Left renal pelvis (tissue), 4 donors: ENCODE measurements around the gene GRID1. TPM values are rescaled to one million over a fixed set of nuclear protein-coding genes. Genes with fewer than 3 reads are reported as not detected.
"Not testable (repeated sequence)": the region's sequence is repeated elsewhere in the genome, so short reads cannot be mapped to it uniquely, and the experiment has no call there.

Source experiments
- DNase-seq, 4 donors: peaks; one replicate each; pipeline ENCODE4 v3.0.0-alpha.2; 2013; ENCODE audit warnings: low read depth in 4 of 4, low spot score in 3 of 4
- polyA plus RNA-seq, 4 donors: library from polyadenylated mRNA; unstranded; fragments of 120-200 nt; gene quantifications; one replicate each; pipeline ENCODE4 v1.2.1, GENCODE V29; 2013; ENCODE audit not compliant: insufficient read length in 4 of 4

The GRID1 gene
- polyA plus RNA-seq, 4 donors, result 1.6 to 5.4 (median 1.9) TPM

DNA sequence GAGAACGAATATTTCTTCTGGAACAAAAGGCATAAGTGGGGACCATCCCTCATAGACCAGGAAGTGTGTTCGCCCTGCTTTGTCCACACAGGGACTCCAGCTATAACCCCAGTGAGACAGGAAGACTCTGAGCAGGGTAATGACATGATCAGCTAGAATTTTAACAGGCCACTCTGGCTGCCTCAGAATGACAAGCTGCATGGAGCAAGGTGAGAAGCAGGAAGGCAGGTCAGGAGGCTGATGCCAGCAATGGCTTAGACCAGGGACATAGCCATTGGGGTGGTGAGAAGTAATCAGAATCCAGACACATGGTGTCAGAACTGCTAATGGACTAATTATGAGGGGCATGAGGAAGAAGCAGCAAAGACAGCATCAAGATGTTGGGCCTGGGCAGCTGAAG, 264.6 kb downstream of the GRID1 start:
- DNase-seq, result no peak

DNA sequence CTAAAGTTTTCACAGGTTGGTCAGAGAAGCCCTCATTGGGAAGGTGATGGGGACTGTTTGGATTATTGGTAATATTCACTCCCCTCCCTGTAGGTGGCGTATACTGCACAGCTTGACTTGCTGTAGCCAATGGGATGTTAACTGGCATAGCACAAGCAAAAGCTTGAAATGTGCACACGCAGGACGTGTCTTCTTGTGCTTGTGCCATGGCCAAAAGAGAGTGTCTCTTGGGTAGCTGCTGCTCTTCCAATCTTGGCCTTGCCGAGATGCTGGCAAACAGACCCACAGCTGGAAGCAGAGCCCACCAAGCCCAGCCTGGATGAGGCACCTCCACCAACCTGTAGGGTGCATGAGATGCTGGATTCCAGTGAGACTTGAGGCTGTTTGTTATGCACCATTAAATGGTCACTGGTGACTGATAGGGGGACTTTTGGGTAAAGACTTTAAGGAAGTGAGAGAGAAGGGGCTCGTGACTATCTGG, 266.0 kb downstream of the GRID1 start:
- no peak for DNase-seq

DNA sequence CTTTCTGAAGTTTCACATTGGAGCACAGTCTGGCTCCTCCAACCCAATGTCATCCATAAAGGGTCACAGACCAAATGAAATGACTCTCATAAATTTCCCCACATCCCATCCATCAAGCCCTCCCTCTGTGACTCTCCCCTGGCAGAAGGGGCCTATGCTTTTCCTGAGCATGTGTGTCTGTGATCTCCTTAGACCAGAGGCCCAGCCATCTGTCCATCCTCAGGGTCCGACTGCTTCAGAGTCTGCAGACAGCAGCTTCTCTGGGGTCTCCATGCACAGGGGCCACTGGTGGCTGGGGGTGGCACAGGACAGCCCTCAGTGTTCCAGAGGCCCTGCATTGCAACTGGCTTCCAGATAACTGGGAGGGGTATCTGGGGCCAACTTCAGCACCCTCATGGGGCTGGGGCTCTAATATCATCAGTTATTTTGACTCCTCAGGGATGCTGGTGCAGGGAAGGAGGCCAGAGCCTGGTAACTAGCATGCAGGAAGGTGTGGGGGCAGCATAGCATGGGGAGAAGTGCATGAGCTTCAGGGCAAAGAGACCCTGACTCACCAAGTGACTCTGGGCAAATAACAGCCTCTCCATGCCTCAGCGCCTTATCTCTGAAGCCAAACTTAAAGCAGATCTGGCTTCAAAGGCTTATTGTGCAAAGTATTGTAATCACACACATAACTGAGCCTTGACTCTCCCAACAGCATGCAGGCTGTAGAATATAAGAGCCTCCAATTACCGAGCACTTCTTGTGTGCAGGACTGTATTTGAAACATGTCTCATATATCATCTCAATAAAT, 266.9 kb downstream of the GRID1 start:
- no peak for DNase-seq

DNA sequence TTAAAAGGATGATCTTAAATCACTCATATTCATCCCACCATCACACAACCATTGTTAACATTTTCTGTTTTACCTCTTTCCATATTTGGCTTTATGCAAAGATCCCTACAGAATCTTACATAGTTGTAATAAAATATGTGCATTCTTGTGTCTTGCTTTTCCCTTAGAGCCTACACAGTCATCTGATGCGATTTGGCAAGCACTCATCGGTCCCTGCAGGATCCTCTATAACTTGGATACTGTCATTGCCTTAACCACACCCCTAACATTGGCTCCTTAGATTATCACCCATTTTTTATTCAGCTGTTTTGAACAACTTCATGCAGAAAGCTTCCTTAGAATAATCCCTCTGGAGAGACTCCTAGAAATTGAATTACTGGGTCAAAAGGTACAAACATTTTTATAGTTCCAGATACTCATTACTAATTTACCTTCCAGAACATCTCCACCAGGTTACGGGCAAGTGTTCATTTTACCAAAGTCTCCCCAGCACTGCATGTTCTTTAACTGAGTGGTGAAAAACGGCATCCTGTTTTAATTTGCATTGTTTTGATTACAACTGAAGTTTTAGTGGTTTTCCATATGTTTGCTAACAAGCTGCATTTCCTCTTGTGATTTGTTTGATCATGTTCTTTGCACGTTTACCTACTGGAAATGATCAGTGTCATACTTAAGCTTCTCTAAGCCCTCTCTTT, 268.3 kb downstream of the GRID1 start:
- no peak for DNase-seq

DNA sequence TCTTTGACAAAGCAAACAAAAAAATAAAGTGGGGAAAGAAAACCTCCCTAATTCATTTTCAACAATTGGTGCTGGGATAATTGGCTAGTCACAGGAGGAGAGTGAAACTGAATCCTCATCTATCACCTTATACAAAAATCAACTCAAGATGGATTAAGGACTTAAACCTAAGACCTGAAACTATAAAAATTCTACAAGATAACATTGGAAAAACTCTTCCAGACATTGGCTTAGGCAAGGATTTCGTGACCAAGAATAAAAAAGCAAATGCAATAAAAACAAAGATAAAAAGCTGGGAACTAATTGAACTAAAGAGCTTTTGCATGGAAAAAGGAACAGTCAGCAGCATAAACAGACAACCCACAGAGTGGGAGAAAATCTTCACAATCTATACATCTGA, 271.5 kb downstream of the GRID1 start:
- not testable (repeated sequence) for DNase-seq

DNA sequence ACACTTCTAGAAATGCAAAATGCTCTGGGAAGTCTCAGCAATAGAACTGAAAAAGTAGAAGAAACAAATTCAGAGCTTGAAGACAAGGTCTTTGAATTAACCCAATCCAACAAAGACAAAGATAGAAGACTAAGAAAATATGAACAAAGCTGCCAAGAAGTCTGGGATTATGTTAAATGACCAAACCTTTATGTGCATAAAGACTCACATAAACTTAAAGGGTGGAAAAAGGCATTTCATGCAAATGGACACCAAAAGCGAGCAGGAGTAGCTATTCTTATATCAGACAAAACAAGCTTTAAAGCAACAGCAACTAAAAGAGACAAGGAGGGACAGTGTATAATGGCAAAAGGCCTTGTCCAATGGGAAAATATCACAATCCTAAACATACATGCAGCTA, 274.3 kb downstream of the GRID1 start:
- not testable (repeated sequence) for DNase-seq

DNA sequence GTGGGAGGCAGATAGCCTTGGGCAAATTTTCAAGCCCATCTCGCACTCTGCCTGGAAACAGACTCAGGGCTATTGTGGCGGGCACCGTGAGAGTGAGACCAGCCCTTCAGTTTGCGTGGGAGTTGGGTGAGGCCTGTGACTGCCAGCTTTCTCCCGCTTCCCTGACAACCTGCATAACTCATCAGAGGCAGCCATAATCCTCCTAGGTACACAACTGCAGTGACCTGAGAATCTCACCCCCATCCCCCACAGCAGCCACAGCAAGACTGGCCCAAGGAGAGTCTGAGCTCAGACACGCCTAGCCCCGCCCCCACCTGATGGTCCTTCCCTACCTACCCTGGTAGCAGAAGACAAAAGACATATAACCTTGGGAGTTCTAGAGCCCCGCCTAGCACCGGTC, 275.4 kb downstream of the GRID1 start:
- DNase-seq, result no peak

DNA sequence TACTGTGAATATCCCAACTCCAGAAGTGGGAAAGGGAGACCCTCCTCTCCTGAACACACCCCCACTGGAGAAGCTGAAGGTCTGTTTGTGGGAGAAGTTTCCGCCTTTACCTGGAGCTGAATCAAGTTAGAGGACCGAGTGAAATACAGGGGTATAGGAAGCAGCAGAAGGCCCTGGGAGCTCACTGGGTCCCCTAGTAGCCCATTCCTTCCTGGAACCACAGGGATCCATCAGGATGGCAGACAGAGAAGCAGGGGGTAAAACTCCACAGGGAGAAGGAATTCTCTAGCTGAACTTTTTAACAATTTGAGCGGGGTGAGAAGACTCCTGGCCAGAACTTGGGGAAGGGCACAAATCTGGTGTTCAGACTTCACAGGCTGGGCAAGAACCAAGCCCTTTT, 275.8 kb downstream of the GRID1 start:
- DNase-seq, result no peak

DNA sequence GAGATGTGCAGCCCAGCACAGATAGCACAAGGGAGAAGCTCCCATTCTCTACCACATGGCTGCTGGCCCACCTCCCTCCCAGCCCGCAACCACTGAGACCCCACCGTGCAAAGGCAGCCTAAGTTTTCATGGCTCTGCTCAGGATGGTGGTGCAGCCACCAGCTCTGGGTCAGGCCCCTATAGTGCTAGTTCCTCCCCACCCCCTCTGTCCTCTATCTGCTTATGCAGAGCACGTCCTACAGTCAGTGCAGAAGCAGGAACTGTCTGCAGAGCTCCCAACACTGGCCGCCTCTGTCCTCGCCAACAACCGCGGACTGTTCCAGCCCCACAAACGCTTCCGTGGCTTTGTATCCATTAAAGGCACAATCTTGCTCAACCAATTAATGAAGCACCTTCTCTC, 278.9 kb downstream of the GRID1 start:
- DNase-seq, result no peak

DNA sequence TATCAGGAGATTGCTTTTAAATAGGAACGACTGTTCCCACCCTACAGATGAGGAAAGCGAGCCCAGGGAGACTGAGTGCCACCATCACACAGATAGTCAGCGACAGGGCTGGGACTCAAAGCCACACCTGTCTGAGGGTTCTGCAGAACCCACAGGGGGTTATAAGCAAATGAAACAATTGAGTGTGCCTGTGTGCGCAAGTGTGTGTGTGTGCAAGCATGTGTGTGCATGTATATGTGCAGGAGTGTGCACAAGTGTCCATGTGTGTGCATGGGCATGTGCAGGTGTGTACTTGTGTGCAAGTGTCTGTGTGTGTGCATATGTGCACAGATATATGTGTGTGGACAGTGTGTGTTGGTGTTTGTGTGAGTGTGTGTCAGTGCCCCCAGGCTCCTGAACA, 280.2 kb downstream of the GRID1 start:
- no peak for DNase-seq

DNA sequence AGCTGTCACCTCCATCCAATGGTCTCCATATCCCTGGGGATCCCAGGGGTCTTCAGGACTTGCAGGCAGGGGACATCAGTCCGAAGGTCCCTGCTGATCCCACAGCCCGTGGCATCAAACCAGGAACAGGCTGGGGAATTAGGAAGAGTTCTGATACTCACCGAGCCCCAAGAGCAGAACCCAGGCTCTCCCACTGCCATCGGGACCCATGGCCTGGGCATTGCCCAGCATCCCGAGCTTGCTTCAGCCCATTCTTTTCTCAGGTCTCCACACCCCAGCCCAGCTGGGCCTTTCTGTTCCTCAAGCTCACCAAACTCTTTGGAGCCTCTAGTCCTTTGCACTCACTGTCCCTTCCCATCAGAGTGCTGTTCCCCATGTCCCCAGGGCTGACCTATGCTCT, 280.9 kb downstream of the GRID1 start:
- no peak for DNase-seq

DNA sequence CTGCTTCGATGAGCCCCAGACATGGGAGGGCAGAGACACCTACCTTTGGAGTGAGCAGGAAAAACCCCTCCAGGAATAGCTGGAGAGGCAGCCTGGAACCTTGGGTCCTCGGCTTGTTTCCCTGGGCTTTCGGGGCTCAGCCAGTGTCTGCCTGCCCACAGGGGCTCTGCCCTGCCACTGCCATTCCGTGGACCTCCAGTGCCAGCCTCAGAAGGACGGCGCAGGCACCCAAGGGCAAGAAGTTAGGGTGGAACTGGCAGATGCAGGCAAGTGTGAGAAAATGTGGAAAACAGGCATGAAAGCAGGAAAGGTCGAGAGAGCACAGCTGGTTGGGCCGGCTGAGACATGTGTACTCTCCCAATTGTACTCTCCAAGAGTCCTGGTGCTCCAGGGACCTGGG, 281.5 kb downstream of the GRID1 start:
- no peak for DNase-seq

DNA sequence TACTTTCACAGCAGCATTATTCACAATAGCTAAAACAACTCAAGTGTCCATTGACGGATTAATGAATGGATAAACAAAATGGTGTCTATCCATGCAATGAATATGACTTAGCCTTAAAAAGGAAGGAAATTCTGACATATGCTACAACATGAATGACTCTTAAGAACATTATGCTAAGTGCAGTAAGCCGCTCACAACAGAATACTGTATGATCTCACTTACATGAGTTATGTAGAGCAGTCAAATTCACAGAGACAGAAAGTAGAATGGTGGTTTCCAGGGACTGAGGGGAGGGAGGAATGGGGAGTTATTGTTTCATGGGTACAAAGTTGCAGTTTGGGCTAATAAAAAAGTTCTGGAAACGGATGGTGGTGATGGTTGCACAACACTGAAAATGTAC, 282.0 kb downstream of the GRID1 start:
- no peak for DNase-seq

DNA sequence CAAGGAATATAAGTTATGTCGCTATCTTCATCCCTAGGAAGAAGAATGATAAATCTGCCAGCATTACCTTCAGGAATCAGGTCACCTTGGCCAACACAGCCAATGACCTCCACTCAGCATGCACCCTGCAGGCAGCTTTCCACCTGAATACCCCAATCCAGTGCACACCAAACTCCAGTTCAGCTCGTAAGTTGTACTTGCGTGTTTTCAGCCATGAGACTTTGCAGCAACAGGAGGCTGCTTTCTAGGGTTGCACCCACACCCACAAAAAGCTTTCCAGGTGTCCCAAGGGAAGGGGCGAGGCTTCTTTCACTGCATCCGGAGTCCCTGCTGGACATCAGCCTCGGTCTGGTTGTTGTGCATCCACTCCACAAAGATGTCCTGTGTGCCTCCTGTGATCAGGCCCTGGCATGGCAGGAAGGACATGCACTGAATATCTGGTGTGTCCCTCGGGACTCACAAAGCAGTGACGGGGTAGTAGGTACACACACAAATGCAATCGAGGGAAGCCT, 282.9 kb downstream of the GRID1 start:
- DNase-seq, result no peak

DNA sequence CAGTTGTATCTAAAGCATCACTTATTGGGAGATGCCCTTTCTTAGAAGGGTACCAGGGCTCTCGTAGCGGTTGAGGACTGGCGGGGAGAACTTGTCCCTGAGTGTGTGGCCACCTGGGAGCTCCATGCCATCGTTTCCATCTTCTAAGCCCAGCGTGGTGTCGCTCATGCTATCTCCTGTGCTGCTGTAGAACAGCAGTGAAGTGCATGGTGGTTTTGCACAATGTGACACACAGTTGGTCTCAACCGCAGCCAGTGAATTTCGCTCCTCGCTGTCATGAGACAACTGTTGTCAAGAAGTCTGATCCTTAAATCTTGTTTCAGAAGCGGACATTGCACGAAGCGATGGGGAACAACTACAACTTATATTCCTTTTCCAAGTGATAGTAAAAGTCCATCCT, 283.4 kb downstream of the GRID1 start:
- no peak for DNase-seq

DNA sequence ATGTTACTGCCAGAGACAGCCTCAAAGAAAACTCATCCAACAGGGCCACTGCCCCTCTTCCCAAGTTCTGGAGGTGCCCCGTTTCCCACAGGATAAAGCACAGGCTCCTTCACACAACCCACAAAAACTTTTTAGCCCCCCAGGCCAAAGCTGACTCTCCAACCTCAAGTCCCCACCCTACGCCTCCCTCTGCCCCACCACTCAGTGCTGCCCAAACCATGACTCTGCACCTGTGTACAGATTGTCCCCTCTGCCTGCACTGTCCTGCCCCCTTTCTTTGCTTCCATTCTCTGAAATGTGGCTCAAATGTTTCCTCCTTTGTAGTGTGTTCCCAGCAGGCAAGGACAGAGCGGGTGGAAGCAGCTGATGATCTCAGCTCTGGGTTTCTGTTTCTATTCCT, 284.0 kb downstream of the GRID1 start:
- DNase-seq, result no peak

DNA sequence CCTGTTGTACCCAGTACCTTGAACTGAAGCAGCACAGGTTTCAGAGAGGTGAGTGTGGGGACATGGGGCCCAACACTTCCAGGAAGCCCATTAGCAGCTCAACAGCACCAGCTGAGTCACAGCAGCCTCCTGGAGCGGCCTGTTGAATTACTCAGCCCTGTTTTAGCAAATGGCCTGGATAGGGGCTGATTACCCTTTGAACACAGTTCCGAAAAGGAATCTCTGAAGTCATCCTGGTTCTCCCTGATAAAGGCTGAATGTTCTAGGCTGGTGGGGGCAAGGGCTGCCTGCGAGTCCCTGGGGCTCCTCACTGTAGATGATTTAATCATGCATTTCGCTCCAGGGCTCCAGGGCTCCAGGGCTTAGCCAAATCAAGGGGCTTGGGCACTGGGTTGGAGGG, 287.5 kb downstream of the GRID1 start:
- no peak for DNase-seq

DNA sequence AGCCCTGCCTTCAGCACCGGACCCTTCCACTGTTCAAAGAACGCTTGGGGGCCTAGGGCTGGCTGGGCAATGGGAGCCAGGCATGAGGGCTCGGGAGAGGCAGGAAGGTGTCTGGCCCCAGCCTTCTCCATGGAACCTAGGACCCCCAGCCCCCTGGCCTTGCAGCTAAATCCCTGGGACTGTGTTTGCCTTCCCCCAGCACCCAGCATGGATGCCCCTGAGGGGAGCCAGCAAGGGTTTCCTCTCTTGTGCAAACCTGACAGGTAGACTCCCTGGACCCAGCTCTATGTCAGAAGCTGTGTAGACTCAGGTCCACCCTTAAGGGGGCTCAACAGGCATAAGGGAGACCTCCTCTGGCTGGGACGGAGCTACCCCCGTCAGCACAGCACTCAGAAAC, 288.0 kb downstream of the GRID1 start:
- no peak for DNase-seq

DNA sequence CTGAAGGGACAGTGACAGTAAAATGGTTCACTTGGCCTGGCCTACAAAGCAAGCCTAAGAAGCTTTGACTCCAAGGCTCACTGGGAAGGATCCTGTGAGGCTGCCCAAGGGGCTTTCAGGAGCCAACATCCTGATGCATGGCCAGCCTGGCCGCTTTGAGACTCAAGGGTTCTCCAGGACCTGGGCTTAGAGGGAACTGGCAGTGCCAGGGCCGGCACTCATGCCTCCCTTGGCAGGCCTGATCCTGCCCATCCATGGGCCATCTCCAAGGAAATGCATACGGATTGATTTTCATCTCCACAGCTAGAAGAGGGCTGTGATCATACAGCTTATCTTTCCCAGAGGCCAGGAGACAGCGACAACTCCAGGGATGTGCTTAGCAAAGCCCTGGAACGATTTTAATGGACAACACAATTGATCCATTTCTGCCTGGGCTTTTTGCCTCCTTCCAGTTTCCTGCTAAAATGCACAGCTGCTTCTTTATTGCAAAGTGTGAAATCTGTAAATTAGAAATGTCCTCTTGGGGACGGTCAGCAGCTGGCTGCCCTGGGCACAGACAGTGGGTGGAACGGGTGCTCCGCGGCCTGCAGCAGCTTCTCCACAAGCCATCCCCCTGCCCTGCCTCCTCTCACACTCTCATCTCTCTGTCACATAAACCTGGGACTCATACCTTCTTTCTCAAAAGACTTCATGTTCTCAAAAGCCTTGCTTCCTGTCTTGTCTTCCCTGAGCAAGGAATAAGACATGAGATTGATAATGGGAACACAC, 288.5 kb downstream of the GRID1 start:
- DNase-seq, result no peak

DNA sequence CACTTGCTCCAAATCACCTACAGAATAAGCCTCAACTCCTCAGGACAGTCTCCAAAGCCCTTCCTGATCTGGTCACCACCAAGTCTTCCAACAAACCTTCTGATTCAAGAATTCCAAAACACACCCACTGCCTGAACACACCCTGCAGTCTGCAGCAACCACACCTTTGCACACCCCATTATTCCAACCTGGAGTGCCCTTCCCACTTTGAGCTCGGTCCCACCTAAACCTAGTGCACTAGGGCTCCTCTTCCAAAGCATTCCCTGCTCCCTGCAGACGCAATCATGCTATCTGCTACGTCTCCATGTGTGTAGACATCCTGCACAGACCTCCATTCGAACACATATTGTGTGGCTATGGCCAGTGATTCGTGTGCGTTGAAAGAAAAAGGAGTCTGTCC, 289.3 kb downstream of the GRID1 start:
- no peak for DNase-seq

DNA sequence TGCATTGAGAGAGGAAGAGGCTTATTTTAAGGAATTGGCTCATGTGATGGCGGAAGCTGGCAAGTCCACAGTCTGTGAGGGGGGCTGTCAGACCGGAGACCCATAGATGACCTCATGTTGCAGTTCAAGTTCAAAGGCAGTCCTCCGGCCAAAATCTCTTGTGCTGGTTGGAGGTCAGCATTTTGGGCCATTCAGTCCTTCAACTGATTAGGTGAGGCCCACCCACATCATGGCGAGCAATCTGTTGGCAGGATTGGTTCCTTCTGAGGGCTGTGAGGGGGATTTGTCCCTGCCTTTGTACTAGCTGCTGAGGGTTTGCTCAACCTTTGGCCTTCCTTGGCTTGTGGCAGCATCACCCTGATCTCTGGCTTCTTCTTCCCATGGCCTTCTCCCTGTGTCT, 290.1 kb downstream of the GRID1 start:
- DNase-seq, result not testable (repeated sequence)
